Measurements from ENCODE around the gene GRAMD1A.
"Not testable (repeated sequence)": the region's sequence is repeated elsewhere in the genome, so short reads cannot be mapped to it uniquely, and the experiment has no call there.

The GRAMD1A gene

DNA sequence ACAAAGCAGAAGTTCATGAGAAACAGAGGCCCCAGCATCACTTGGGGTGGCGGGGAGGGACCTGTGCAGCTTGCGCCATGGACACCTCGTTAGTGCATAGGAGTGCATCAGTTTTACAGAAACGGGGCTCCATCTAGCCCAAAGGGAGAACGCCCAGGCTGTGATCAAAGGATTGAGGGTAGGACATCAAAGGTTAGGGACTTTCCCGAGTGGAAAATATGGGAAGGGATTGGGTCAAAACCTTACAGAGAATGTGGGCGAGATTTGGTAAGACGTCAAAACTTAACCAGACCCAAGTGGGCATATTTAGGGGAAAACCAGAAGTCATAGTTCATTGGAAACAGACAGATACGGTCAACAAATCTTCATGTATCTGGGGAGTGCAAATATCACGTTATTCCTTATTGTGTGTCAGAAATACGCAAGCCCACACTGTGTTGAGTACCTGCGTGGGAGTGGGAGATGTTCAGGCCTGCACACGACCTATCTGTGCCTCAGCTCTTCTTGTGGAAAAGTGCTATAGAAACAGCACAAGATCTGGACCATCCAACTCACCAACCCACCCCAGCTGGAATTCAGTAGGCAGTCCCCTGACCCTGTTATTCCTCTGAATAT, 9.4 kb upstream of the GRAMD1A start:
- TF ChIP-seq ZNF768 (tag by site-specific recombination; IDR thresholded peaks at IDR 0.05): no peak
- peak; percentile 71 for TF ChIP-seq EGR2 (tag by site-specific recombination; IDR thresholded peaks at IDR 0.05; ENCODE audit: low read depth)
- TF ChIP-seq ZFHX2 (tag by site-specific recombination; conservative IDR thresholded peaks at IDR 0.05): peak; percentile 34; the same call in 1 of the 2 replicates
- peaks cover 4% of the 10 kb centered on the region; the same call in 1 of the 2 replicates for H3K9me3 ChIP-seq (ENCODE audit: control insufficient read depth, insufficient read depth, low read depth, low read length)
- H3K4me1 ChIP-seq (ENCODE audit: control insufficient read depth, insufficient read depth, low read length): no peaks in the 10 kb centered on the region
- H3K36me3 ChIP-seq (ENCODE audit: control insufficient read depth in 2 of 2, insufficient read depth in 1 of 2, low read length in 2 of 2): no peaks in the 10 kb centered on the region; a peak in 1 of 3 replicates
- ChIA-PET POLR2A (interaction anchor here (0.7 to 1.0 kb wide), 2 partner anchors 9 to 171 kb away, joined by 3 to 4 read pairs; no protein-coding TSS in a partner anchor), CTCF (interaction anchor here (0.7 to 1.0 kb wide), 4 partner anchors 17 to 144 kb away, joined by 3 read pairs; partner anchors contain the start of gene LGI4)
- no peak overlapping the region for H3K27ac ChIP-seq (ENCODE audit: extremely low read depth, low read depth, low read length)
- no peak overlapping the region for H3K4me3 ChIP-seq (ENCODE audit: low read depth, low read length)

GRCh38 chr19:34991542-34992333, 8.4 kb upstream of the GRAMD1A start:
- Histone ChIP-seq H3K4me1 (ENCODE audit: control insufficient read depth, insufficient read depth, low read length) (no peaks in the 10 kb centered on the region), H3K9me3 (ENCODE audit: control insufficient read depth, insufficient read depth, low read depth, low read length) (peaks cover 4% of the 10 kb centered on the region; the same call in 1 of the 2 replicates), H3K27ac (ENCODE audit: extremely low read depth, low read depth, low read length) (no peak overlapping the region), H3K4me3 (ENCODE audit: low read depth, low read length) (no peak overlapping the region), H3K36me3 (ENCODE audit: control insufficient read depth in 2 of 2, insufficient read depth in 1 of 2, low read length in 2 of 2) (no peaks in the 10 kb centered on the region; a peak in 1 of 3 replicates)
- no peak for TF ChIP-seq ZNF391 (tag by site-specific recombination; IDR thresholded peaks at IDR 0.05; ENCODE audit: borderline replicate concordance, low read depth)
- TF ChIP-seq ZNF529 (tag by site-specific recombination; IDR thresholded peaks at IDR 0.05; ENCODE audit: insufficient replicate concordance): no peak
- TF ChIP-seq ZNF121 (tag by site-specific recombination; IDR thresholded peaks at IDR 0.05): peak; percentile 51; the same call in 1 of the 2 replicates
- no peak for TF ChIP-seq ZNF302 (tag by site-specific recombination; IDR thresholded peaks at IDR 0.05; ENCODE audit: low read depth)
- TF ChIP-seq MZF1 (tag by site-specific recombination; IDR thresholded peaks at IDR 0.05; ENCODE audit: borderline replicate concordance): no peak
- TF ChIP-seq ZNF580 (tag by site-specific recombination; IDR thresholded peaks at IDR 0.05): peak; percentile 67; the same call in 1 of the 2 replicates
- TF ChIP-seq ZNF292 (tag by site-specific recombination; IDR thresholded peaks at IDR 0.05; ENCODE audit: borderline replicate concordance, low read depth): no peak
- peak; percentile 96 for TF ChIP-seq ZNF146 (tag by site-specific recombination; IDR thresholded peaks at IDR 0.05)
- no peak for TF ChIP-seq ZNF423 (tag by site-specific recombination; IDR thresholded peaks at IDR 0.05)
- 0 out of 2 replicates have a peak, but pooled peaks have one; percentile 20 for TF ChIP-seq ZNF280D (tag by site-specific recombination; IDR thresholded peaks at IDR 0.05)
- TF ChIP-seq ZSCAN30 (tag by site-specific recombination; IDR thresholded peaks at IDR 0.05): 0 out of 2 replicates have a peak, but pooled peaks have one; percentile 26
- TF ChIP-seq ZNF175 (tag by site-specific recombination; IDR thresholded peaks at IDR 0.05): no peak
- no peak for TF ChIP-seq ZNF239 (tag by site-specific recombination; IDR thresholded peaks at IDR 0.05)
- ChIA-PET CTCF (interaction anchor here (0.6 to 3.0 kb wide), 4 partner anchors 18 to 1727 kb away, joined by 3 to 18 read pairs (median 4); no protein-coding TSS in a partner anchor), POLR2A (no interaction called here)

GRCh38 chr19:34992582-34992981, 7.5 kb upstream of the GRAMD1A start:
- CTCF ChIA-PET: interaction anchor here (0.7 to 3.0 kb wide), 3 partner anchors 19 to 52 kb away, joined by 3 to 18 read pairs (median 6); no protein-coding TSS in a partner anchor

More at GRCh38 chr19:34992582-34992981, 7.5 kb upstream of the GRAMD1A start:
- H3K4me3 ChIP-seq (ENCODE audit: low read depth, low read length); POLR2A ChIA-PET; H3K27ac ChIP-seq (ENCODE audit: extremely low read depth, low read depth, low read length); H3K4me1 ChIP-seq (ENCODE audit: control insufficient read depth, insufficient read depth, low read length); H3K9me3 ChIP-seq (ENCODE audit: control insufficient read depth, insufficient read depth, low read depth, low read length); H3K36me3 ChIP-seq (ENCODE audit: control insufficient read depth in 2 of 2, insufficient read depth in 1 of 2, low read length in 2 of 2): not testable (repeated sequence)
